ENCODE results near the gene TRIO.

GRCh38 chr5:14526493-14526892, 383.4 kb downstream of the TRIO start:
- TF ChIP-seq POLR2AphosphoS5 (IDR thresholded peaks at IDR 0.05; ENCODE audit: low read depth, low read length): no peak
- TF ChIP-seq TAF1 (IDR thresholded peaks at IDR 0.05; ENCODE audit: borderline replicate concordance, insufficient read depth, low read length): no peak
- TF ChIP-seq FOXP2 (optimal IDR thresholded peaks at IDR 0.05; ENCODE audit: borderline replicate concordance, extremely low read depth, extremely low read length, insufficient read depth): no peak
- no peak for TF ChIP-seq REST (IDR thresholded peaks at IDR 0.05; ENCODE audit: insufficient read depth in 1 of 2, low read depth in 2 of 2, low read length in 2 of 2)

Data from PFSK-1 (cell line).